ENCODE data around the gene CELF5.
A peak's percentile ranks its signal among the peaks of the same experiment; 100 is the strongest.

Gene CELF5

GRCh38 chr19:3243819-3244700, 19.6 kb downstream of the CELF5 start:
- no peak for DNase-seq (ENCODE audit: low spot score)

- DNase-seq (ENCODE audit: low spot score) = no peak
Observed at GRCh38 chr19:3245050-3245449, 20.6 kb downstream of the CELF5 start.

- no peak for DNase-seq (ENCODE audit: low spot score)
Observed at GRCh38 chr19:3248728-3249326, 24.4 kb downstream of the CELF5 start.

GRCh38 chr19:3249408-3249807, 24.9 kb downstream of the CELF5 start:
- no peak for DNase-seq (ENCODE audit: low spot score)

GRCh38 chr19:3250675-3251074, 26.2 kb downstream of the CELF5 start:
- no peak for DNase-seq (ENCODE audit: low spot score)

- no peak for DNase-seq (ENCODE audit: low spot score)
Observed at GRCh38 chr19:3251229-3251628, 26.8 kb downstream of the CELF5 start.

GRCh38 chr19:3252650-3253049, 28.2 kb downstream of the CELF5 start:
- DNase-seq (ENCODE audit: low spot score) = no peak

GRCh38 chr19:3253270-3253669, 28.8 kb downstream of the CELF5 start:
- no peak for DNase-seq (ENCODE audit: low spot score)

- no peak for DNase-seq (ENCODE audit: low spot score)
Observed at GRCh38 chr19:3254520-3254919, 30.1 kb downstream of the CELF5 start.

GRCh38 chr19:3257071-3257470, 32.6 kb downstream of the CELF5 start:
- DNase-seq (ENCODE audit: low spot score) = no peak

GRCh38 chr19:3262362-3262761, 37.9 kb downstream of the CELF5 start:
- DNase-seq (ENCODE audit: low spot score) = no peak

- DNase-seq (ENCODE audit: low spot score) = no peak
Observed at GRCh38 chr19:3263866-3264265, 39.4 kb downstream of the CELF5 start.

- DNase-seq (ENCODE audit: low spot score) = no peak
Observed at GRCh38 chr19:3265432-3265831, 41.0 kb downstream of the CELF5 start.

GRCh38 chr19:3266092-3266693, 41.7 kb downstream of the CELF5 start:
- no peak for DNase-seq (ENCODE audit: low spot score)

GRCh38 chr19:3266792-3267514, 42.5 kb downstream of the CELF5 start:
- no peak for DNase-seq (ENCODE audit: low spot score)

GRCh38 chr19:3268326-3268725, 43.9 kb downstream of the CELF5 start:
- DNase-seq (ENCODE audit: low spot score) = peak; percentile 64

- no peak for DNase-seq (ENCODE audit: low spot score)
Observed at GRCh38 chr19:3268763-3269162, 44.3 kb downstream of the CELF5 start.

GRCh38 chr19:3269916-3270671, 45.6 kb downstream of the CELF5 start:
- DNase-seq (ENCODE audit: low spot score) = no peak

GRCh38 chr19:3270902-3271301, 46.4 kb downstream of the CELF5 start:
- peak; percentile 78 for DNase-seq (ENCODE audit: low spot score)

GRCh38 chr19:3272401-3272931, 48.0 kb downstream of the CELF5 start:
- DNase-seq (ENCODE audit: low spot score) = no peak

- DNase-seq (ENCODE audit: low spot score) = no peak
Observed at GRCh38 chr19:3272952-3273351, 48.5 kb downstream of the CELF5 start.

Measured in Ammon's horn (tissue), 1 donor.